K562 (cell line): Measurements from ENCODE around the gene SCML2. TPM values are rescaled to one million over a fixed set of nuclear protein-coding genes. Genes with fewer than 3 reads are reported as not detected.

Experiments
- ARID3A ChIP-seq: IDR thresholded peaks from 2 replicates; pipeline ENCODE4 v1.6.1; 2012; ENCODE audit warnings: low read depth, low read length, improper control_type of control experiment, borderline replicate concordance
- CCNT2 ChIP-seq: IDR thresholded peaks from 2 replicates; pipeline ENCODE4 v1.6.1; 2011; ENCODE audit warnings: borderline replicate concordance, low read depth, mild to moderate bottlenecking, moderate library complexity, mixed read lengths, low read length; ENCODE audit not compliant: insufficient read length; ENCODE audit errors: extremely low read depth
- CTBP1 ChIP-seq: fragments of 450-650 bp; IDR thresholded peaks from 2 replicates; pipeline ENCODE4 v1.6.1; 2016; ENCODE audit warnings: borderline replicate concordance
- E2F3 ChIP-seq: fragments of 250-450 bp; sonication (Bioruptor Pico); IDR thresholded peaks from 2 replicates; pipeline ENCODE4 v1.4.0; 2020; ENCODE audit warnings: mild to moderate bottlenecking
- ESRRB ChIP-seq: fragments of 250-450 bp; sonication (Bioruptor Pico); IDR thresholded peaks from 2 replicates; pipeline ENCODE4 v1.5.0; 2020; ENCODE audit warnings: mild to moderate bottlenecking, moderate library complexity, borderline replicate concordance
- IRF1 ChIP-seq: sonication (generic); formaldehyde crosslinking; IDR thresholded peaks from 2 replicates; pipeline ENCODE4 v1.8.0; 2022; ENCODE audit warnings: missing genetic modification reagents, mild to moderate bottlenecking, borderline replicate concordance
- MXI1 ChIP-seq: IDR thresholded peaks from 2 replicates; pipeline ENCODE4 v1.6.1; 2011; ENCODE audit warnings: low read depth, mild to moderate bottlenecking, improper control_type of control experiment, low read length
- PHB2 ChIP-seq: fragments of 450-650 bp; IDR thresholded peaks from 2 replicates; pipeline ENCODE4 v1.6.1; 2017; ENCODE audit warnings: low read depth
- POLR2B ChIP-seq: fragments of 450-650 bp; IDR thresholded peaks from 2 replicates; pipeline ENCODE4 v1.6.1; 2018; ENCODE audit warnings: low read depth; ENCODE audit not compliant: partially characterized antibody
- RERE ChIP-seq: sonication (generic); formaldehyde crosslinking; IDR thresholded peaks from 2 replicates; pipeline ENCODE4 v1.8.0; 2023; ENCODE audit warnings: missing genetic modification reagents, mild to moderate bottlenecking, borderline replicate concordance
- RNF2 ChIP-seq: sonication (generic); IDR thresholded peaks from 2 replicates; pipeline ENCODE4 v1.6.1; 2016
- TAF15 ChIP-seq: fragments of 200-400 bp; formaldehyde crosslinking; IDR thresholded peaks from 2 replicates; pipeline ENCODE4 v1.6.1; 2017; ENCODE audit warnings: mild to moderate bottlenecking, low read depth, low read length, moderate library complexity
- YBX1 ChIP-seq: fragments of 450-650 bp; IDR thresholded peaks from 2 replicates; pipeline ENCODE4 v1.7.1; 2016; ENCODE audit warnings: mild to moderate bottlenecking
- ZNF277 ChIP-seq: fragments of 250-450 bp; sonication (Bioruptor Pico); IDR thresholded peaks from 2 replicates; pipeline ENCODE4 v1.8.0; 2022; ENCODE audit warnings: inconsistent platforms, mild to moderate bottlenecking, moderate library complexity, borderline replicate concordance
- ZNF395 ChIP-seq: fragments of 200-800 bp; sonication (Bioruptor generic); IDR thresholded peaks from 2 replicates; pipeline ENCODE4 v1.6.1; 2017; ENCODE audit warnings: missing genetic modification characterization, missing compliant biosample characterization
- polyA plus RNA-seq, 8 experiments: library from polyadenylated mRNA; depleted of rRNA in 4 of 8; stranded (reverse) in 5 of 8; unstranded in 3 of 8; fragments of >200 nt; fragmentation: Nextera tagmentation in 2 of 8; fragmentation: Illumina TruSeq in 1 of 8; extraction: Ambion mirVana in 2 of 8; extraction: Trizol in 1 of 8; gene quantifications; 2 replicates each; pipeline versions ENCODE4 v1.2.1 to v1.2.3, GENCODE V29; 2011 to 2014; ENCODE audit warnings: inconsistent platforms in 1 of 8, missing spikeins in 1 of 8
- total RNA-seq, 7 experiments: library from RNA; depleted of rRNA in 6 of 7; stranded (reverse); fragments of >200 nt in 6 of 7; fragmentation: Illumina TruSeq in 2 of 7; extraction: Trizol in 2 of 7; gene quantifications; 2 replicates each; pipeline versions ENCODE4 v1.2.1 to v1.2.3, GENCODE V29; 2011 to 2021; ENCODE audit warnings: low replicate concordance in 1 of 7

The SCML2 gene
- total and polyA plus RNA-seq, 9 of the 15 experiments (the other 6 are each of a cell fraction or from before 2014, with no cell fraction given), result 15.1 to 30.8 (median 22.9) TPM

- no peak for TF ChIP-seq TAF15
- TF ChIP-seq E2F3 (CRISPR knock-in tag), result no peak
- TF ChIP-seq ESRRB (CRISPR knock-in tag), result no peak
- no peak for TF ChIP-seq MXI1
- no peak for TF ChIP-seq ARID3A
- no peak for TF ChIP-seq RERE (CRISPR knock-in tag)
- peak; percentile 33; the same call in 1 of the 2 replicates for TF ChIP-seq CTBP1
- no peak for TF ChIP-seq IRF1 (CRISPR knock-in tag)
- peak; percentile 61; the same call in 1 of the 2 replicates for TF ChIP-seq ZNF395 (CRISPR knock-in tag)
- no peak for TF ChIP-seq YBX1
- no peak for TF ChIP-seq RNF2
- no peak for TF ChIP-seq POLR2B
- no peak for TF ChIP-seq ZNF277 (CRISPR knock-in tag)
- no peak for TF ChIP-seq PHB2
- peak; percentile 98 for TF ChIP-seq CCNT2
These were observed at the start of gene SCML2 (continued) for GRCh38 chrX:18354369-18355223.
